Stomach (tissue), 19 donors: ENCODE data around the gene PLEKHH1. TPM values are rescaled to one million over a fixed set of nuclear protein-coding genes. Genes with fewer than 3 reads are reported as not detected.

ENCODE experiments used
- DNase-seq, 2 donors: peaks; one replicate each; pipeline versions ENCODE4 v3.0.0 to v3.0.0-alpha.2; 2013 to 2019
- H3K27ac ChIP-seq, 5 donors: fragments of 200-600 bp in 4 of 5; sonication (generic) in 4 of 5; one replicate each; pipeline ENCODE4 v1.5.1; 2013 to 2019; ENCODE audit warnings: mild to moderate bottlenecking in 1 of 5, moderate library complexity in 1 of 5
- H3K27me3 ChIP-seq, 3 donors: fragments of 200-600 bp; sonication (generic); one replicate each; pipeline ENCODE4 v1.5.1; 2017 to 2019; ENCODE audit warnings: mixed run types in 1 of 3
- H3K36me3 ChIP-seq, 4 donors: fragments of 200-600 bp; sonication (generic); 1 replicate in 3 of 4; 2 replicates in 1 of 4; pipeline ENCODE4 v1.5.1; 2016 to 2019
- H3K4me1 ChIP-seq, 4 donors: fragments of 200-600 bp; sonication (generic); one replicate each; pipeline ENCODE4 v1.5.1; 2016 to 2019
- H3K4me3 ChIP-seq, 4 donors: fragments of 200-600 bp; sonication (generic) in 3 of 4; one replicate each; pipeline ENCODE4 v1.5.1; 2016 to 2019; ENCODE audit warnings: mild to moderate bottlenecking in 1 of 4
- H3K9me3 ChIP-seq, 4 donors: fragments of 200-600 bp; sonication (generic); one replicate each; pipeline ENCODE4 v1.5.1; 2016 to 2019
- CTCF ChIP-seq, 7 experiments: fragments of 450-650 bp in 4 of 7; fragments of 200-600 bp in 3 of 7; sonication (generic) in 3 of 7; IDR thresholded peaks; one replicate each; pipeline ENCODE4 v1.5.1; 2016 to 2019; ENCODE audit warnings: antibody characterized with exemption in 7 of 7, control low read depth in 2 of 7, mild to moderate bottlenecking in 1 of 7
- EP300 ChIP-seq: sonication (generic); formaldehyde crosslinking; IDR thresholded peaks from one replicate; pipeline ENCODE4 v1.6.1; 2017; ENCODE audit warnings: antibody characterized with exemption
- POLR2A ChIP-seq, 4 donors: fragments of 450-650 bp; IDR thresholded peaks; one replicate each; pipeline ENCODE4 v1.6.1; 2016; ENCODE audit warnings: antibody characterized with exemption in 4 of 4, control low read depth in 2 of 4, mild to moderate bottlenecking in 1 of 4, moderate library complexity in 1 of 4
- POLR2AphosphoS5 ChIP-seq, 3 donors: sonication (generic); formaldehyde crosslinking; IDR thresholded peaks; one replicate each; pipeline ENCODE4 v1.6.1; 2016; ENCODE audit warnings: antibody characterized with exemption in 3 of 3
- WGBS, 5 donors: extraction: QIAGEN DNeasy Blood & Tissue Kit in 3 of 5; methylation state at CpG; one replicate each; pipeline versions ENCODE4 v1.1.5 to v1.1.7; 2013 to 2018; 5-methylcytosine and 5-hydroxymethylcytosine counted together
- intact Hi-C: fragments of 100-400 bp; cut with DNase I; formaldehyde crosslinking; loops from one replicate; pipeline ENCODE4 v1.15.1; 2023; ENCODE audit warnings: low total_unique reads
- long read RNA-seq, 10 donors: transcript quantifications; one replicate each; lab custom pipeline, GENCODE V29; 2026
- polyA plus RNA-seq, 3 donors: library from polyadenylated mRNA; stranded (reverse); fragments of 200-250 nt; gene quantifications; one replicate each; pipeline ENCODE4 v1.2.3, GENCODE V29; 2013
- total RNA-seq, 5 donors: library from RNA; depleted of rRNA; stranded (reverse); fragments of >200 nt; gene quantifications; one replicate each; pipeline versions ENCODE4 v1.1.0 to v1.2.3, GENCODE V29; 2014 to 2016
- donor health status: healthy with polysubstance abuse.
- donor health status: Bipolar disorder and iron deficiency.
- donor health status: healthy.

The PLEKHH1 gene
- 100 to 1,000 TPM in 2 of 5 donors, 10 to 100 TPM in 3; 24.0 to 136 (median 46.1) TPM for total RNA-seq
- polyA plus RNA-seq, result 10 to 100 TPM in 1 of 3 donors, 1 to 10 TPM in 2; 3.8 to 10.3 (median 8.8) TPM
- long read RNA-seq, donor 1, result 0 reads
- long read RNA-seq, donor 2, result 0 reads
- long read RNA-seq, donor 3, result 0 reads
- long read RNA-seq, donor 4, result 0 reads
- long read RNA-seq, donor 5, result 0 reads
- long read RNA-seq, donor 6, partial matches to known transcripts, result 0 of 2 reads
- long read RNA-seq, donor 6, other reads (novel, unspliced or antisense), result 0 of 2 reads
- long read RNA-seq, donor 7, result 0 reads
- long read RNA-seq, donor 8, partial matches to known transcripts, result 0 of 1 reads
- long read RNA-seq, donor 8, other reads (novel, unspliced or antisense), result 0 of 1 reads
- long read RNA-seq, donor 9, result 0 reads
- long read RNA-seq, donor 10, result 0 reads

GRCh38 chr14:67532998-67533753 lies at the start of gene PLEKHH1:
PLEKHH1 (plus strand) TSS chr14:67533290; CDS start chr14:67541868, 8,578 bp downstream.
- 0 to 7% (median 2%) methylated on average over 10 to 83 of the region's 86 CpGs for WGBS, 5 donors

DNA sequence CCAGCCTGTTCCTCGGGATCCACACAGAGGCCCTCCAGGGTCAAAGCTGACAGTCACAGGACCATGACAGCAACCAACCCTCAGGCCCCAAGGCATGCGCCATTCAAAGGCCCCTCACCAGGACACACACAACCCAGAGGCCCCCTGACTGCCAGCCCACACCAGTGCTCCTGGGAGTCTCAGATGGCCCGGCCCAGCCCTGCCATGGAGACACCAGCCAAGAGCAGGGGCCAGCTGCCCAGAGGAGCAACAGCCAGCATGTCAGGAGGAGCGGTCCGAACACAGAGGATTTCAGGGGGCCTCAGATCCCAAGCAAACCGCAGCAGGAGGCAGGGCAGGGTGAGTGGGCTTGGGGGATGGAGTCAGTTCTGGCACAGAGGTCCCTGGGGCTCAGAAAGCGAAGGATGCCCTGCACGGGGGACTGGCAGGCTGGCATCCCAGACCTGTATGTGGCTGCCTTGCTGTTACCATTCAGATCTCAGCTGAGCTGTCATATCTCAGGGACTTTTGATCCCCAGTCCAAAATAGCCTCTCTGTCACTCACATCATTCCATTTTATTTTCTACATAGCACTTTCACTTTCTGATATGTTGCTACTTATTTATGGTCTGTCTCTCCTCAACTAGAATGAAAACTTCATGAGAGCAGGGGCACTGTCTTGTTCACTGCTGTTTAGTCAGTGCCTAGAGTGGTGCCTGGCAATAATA lies 49.4 kb upstream of the PLEKHH1 start:
- TF ChIP-seq EP300 (no peak), POLR2A (IDR thresholded peaks at IDR 0.05) (no peak), CTCF (IDR thresholded peaks at IDR 0.05) (no peak), POLR2AphosphoS5 (IDR thresholded peaks at IDR 0.05) (no peak)
- intact Hi-C loops, result no loop called here
- Histone ChIP-seq H3K9me3 (no peaks in the 10 kb centered on the region), H3K27ac (no peak overlapping the region), H3K4me1 (peaks cover 0 to 13% (median 4%) of the 10 kb centered on the region in 4 donors), H3K4me3 (no peak overlapping the region), H3K36me3 (peaks cover 0 to 5% (median 2%) of the 10 kb centered on the region in 4 donors), H3K27me3 (no peaks in the 10 kb centered on the region)
- WGBS, 5 donors, result 85 to 90% (median 87%) methylated on average over 3 to 8 of the region's 8 CpGs
- DNase-seq, result no peak

More at GRCh38 chr14:67532998-67533753, at the start of gene PLEKHH1:
- Histone ChIP-seq H3K27me3 (peaks cover 0 to 7% (median 0%) of the 10 kb centered on the region in 3 donors), H3K4me3 (peak within 1 kb of the TSS; percentile 71 to 78 (median 78)), H3K36me3 (no peaks in the 10 kb centered on the region), H3K27ac (peak within 1 kb of the TSS; percentile 81 to 88 (median 86)), H3K4me1 (peaks cover 0 to 18% (median 12%) of the 10 kb centered on the region in 4 donors), H3K9me3 (no peaks in the 10 kb centered on the region)
- intact Hi-C loops, result no loop called here
- DNase-seq, result peak; percentile 85 to 94
- TF ChIP-seq POLR2A (IDR thresholded peaks at IDR 0.05) (peak in 1 of 4 donors; percentile 29), POLR2AphosphoS5 (IDR thresholded peaks at IDR 0.05) (peak in 2 of 3 donors; percentile 88), CTCF (IDR thresholded peaks at IDR 0.05) (no peak)

DNA sequence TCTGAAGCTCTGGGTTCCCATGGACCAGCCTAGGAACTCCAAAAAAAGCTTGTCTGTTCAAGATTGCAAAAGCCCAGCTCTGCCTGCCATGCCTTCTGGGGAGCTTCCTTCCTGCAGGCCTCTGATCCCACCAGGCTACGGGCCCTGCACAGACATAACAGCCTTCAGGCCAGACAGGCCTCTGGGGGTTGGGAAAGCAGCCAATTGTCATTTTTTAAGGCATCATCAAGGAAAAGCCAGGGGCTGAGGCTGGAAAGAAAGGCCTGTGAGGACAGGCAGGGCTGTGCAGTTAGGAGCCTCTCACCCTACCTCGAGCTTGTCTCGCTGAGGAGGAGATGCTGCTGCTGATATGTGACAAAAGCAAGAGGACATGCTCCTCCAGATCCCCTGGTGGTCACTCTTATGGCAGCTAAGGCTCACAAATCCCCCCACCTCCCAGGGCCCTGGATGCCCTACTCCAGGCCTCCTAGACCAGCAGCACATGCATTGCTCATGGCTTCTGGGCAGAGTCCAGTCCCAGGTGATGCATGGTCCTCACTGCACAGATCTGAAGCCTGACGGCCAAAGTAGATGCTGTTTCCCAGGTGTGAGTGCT lies 47.5 kb upstream of the PLEKHH1 start:
- Histone ChIP-seq H3K4me3 (no peak overlapping the region), H3K27ac (no peak overlapping the region), H3K9me3 (no peaks in the 10 kb centered on the region), H3K36me3 (peaks cover 0 to 5% (median 2%) of the 10 kb centered on the region in 4 donors), H3K4me1 (peaks cover 0 to 20% (median 7%) of the 10 kb centered on the region in 4 donors), H3K27me3 (no peaks in the 10 kb centered on the region)
- intact Hi-C loops, result no loop called here
- no peak for TF ChIP-seq POLR2AphosphoS5 (IDR thresholded peaks at IDR 0.05)
- TF ChIP-seq CTCF (IDR thresholded peaks at IDR 0.05), result no peak
- DNase-seq, result peak in 1 of 2 donors; percentile 30
- WGBS, 5 donors, result 70 to 85% (median 82%) methylated on average over 3 to 4 of the region's 4 CpGs

DNA sequence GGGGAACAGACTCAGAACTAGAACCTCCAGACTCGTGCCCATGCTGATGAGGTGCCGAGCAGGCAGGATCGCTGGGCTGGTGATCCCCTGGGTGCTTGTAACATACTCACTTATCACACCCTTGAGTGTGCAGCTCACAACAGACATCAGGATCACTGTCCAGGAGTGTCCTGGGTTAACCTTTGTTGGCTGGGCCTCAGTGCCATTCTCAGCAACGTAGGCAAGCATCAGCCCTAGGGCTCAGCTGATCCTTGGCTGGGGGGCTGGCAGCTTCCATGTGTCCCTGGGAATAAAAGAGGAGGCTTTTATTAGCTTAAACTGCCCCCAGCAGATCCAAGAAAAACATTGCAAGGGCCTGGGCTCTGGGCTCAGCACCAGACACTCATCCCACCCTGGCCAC lies 46.2 kb upstream of the PLEKHH1 start:
- Histone ChIP-seq H3K27me3 (no peaks in the 10 kb centered on the region), H3K9me3 (no peaks in the 10 kb centered on the region), H3K36me3 (peaks cover 0 to 5% (median 2%) of the 10 kb centered on the region in 4 donors), H3K4me3 (no peak overlapping the region), H3K27ac (no peak overlapping the region), H3K4me1 (peaks cover 0 to 21% (median 9%) of the 10 kb centered on the region in 4 donors)
- TF ChIP-seq POLR2AphosphoS5 (IDR thresholded peaks at IDR 0.05), result no peak
- no peak for TF ChIP-seq POLR2A (IDR thresholded peaks at IDR 0.05)
- TF ChIP-seq CTCF (IDR thresholded peaks at IDR 0.05), result no peak
- no peak for TF ChIP-seq EP300
- intact Hi-C loops, result no loop called here
- DNase-seq, result no peak
- WGBS, 5 donors, result 79 to 92% (median 87%) methylated on average over 4 of the region's 4 CpGs
